ENCODE data around the gene SCYL1.

SCYL1 gene

GRCh38 chr11:65537620-65538231 lies 12.8 kb downstream of the SCYL1 start:
- DNase-seq, result no peak

- DNase-seq, result no peak
Measured at GRCh38 chr11:65538232-65538914, 13.5 kb downstream of the SCYL1 start.

GRCh38 chr11:65538915-65539743 lies 14.2 kb downstream of the SCYL1 start:
- DNase-seq, result no peak

- no peak for DNase-seq
Measured at GRCh38 chr11:65539744-65540289, 14.9 kb downstream of the SCYL1 start.

GRCh38 chr11:65540290-65541092 lies 15.6 kb downstream of the SCYL1 start:
- peak; percentile 63 for DNase-seq

GRCh38 chr11:65541093-65541982 lies 16.5 kb downstream of the SCYL1 start:
- DNase-seq, result no peak

- DNase-seq, result no peak
Measured at GRCh38 chr11:65542738-65543390, 18.0 kb downstream of the SCYL1 start.

- no peak for DNase-seq
Measured at GRCh38 chr11:65545853-65546216, 21.0 kb downstream of the SCYL1 start.

- DNase-seq, result peak; percentile 86
Measured at GRCh38 chr11:65546217-65546958, 21.5 kb downstream of the SCYL1 start.

GRCh38 chr11:65547446-65548125 lies 22.7 kb downstream of the SCYL1 start:
- DNase-seq, result no peak

- DNase-seq, result no peak
Measured at GRCh38 chr11:65548395-65548794, 23.5 kb downstream of the SCYL1 start.

- DNase-seq, result no peak
Measured at GRCh38 chr11:65549096-65549495, 24.2 kb downstream of the SCYL1 start.

GRCh38 chr11:65551572-65552387 lies 26.9 kb downstream of the SCYL1 start:
- DNase-seq, result peak; percentile 52

GRCh38 chr11:65552388-65552951 lies 27.6 kb downstream of the SCYL1 start:
- peak; percentile 31 for DNase-seq

- no peak for DNase-seq
Measured at GRCh38 chr11:65553301-65554001, 28.6 kb downstream of the SCYL1 start.

GRCh38 chr11:65554057-65554818 lies 29.4 kb downstream of the SCYL1 start:
- no peak for DNase-seq

- DNase-seq, result no peak
Measured at GRCh38 chr11:65554842-65555430, 30.1 kb downstream of the SCYL1 start.
